ENCODE data around the gene SLC48A1.

SLC48A1 gene

DNA sequence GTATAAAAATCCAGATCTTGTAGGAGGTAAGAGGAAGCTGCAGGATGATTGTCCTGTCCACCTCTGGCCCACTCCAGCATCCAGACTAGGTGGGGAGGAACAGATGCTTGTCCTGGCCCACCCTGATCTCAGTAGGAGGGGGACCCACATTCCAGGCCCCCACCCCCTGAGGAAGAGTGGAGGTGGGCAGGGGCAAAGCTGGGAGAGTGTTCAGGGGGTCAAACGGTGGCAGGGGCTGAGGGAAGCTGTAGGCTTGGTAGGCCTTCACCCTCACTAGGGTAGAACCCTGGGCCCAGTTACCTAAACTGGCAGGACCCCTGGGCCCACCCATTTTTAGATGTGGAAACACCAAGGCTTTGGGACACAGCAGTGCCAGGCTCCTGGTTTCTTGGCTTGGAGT is 4.1 kb downstream of the SLC48A1 start:
- no peak for DNase-seq (ENCODE audit: low read depth)

DNA sequence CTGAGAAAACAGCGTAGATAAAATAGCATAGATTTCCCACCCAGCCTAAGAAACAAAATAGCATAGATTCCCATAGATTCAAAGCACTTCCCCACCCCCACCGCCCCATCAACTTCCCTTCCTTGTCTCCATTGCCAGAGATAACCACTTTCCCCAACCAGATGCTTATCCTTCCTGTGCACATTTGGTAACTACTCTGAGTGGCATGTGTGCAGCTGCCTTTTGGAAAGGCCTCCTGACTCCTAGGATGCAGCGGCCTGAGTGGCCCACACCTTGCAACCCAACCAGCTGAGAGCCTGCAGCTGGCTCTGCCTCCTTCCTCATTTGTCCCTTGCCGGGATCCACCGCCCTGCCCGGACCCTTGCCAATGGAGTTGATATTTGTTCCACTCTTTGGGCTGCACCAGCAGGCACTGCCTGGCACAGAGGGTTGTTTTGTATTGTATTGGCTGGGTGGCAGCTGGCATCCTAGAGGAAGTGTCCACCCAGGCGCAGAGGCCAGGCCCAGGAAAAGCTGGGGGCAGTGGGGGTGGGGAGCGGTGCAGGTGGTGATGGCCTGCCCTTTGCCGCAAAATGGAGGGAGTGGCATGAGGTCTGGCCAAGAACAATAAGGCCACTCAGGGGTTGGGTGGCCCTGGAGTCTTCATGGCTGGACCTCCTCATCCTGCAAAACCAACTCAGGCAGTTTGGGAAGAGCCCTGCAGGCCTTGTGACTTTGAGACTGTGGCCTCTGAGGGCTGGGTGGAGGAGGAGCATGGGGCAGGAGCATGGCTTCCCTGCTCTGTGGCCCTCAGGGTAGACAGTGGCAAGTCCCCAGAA is 4.9 kb downstream of the SLC48A1 start:
- no peak for DNase-seq (ENCODE audit: low read depth)

DNA sequence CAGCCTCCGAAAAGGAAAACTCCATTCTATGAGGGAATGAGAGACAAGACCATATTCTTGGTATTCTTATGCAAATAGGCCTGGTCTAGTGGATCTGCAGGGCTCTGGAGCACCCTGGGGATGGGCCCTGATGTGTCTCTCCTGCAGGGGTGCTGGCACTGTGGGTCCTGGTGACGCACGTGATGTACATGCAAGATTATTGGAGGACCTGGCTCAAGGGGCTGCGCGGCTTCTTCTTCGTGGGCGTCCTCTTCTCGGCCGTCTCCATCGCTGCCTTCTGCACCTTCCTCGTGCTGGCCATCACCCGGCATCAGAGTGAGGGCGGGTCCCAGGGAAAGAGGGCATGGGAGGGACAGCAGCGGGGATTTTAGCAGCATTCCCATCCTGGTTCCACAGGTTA is 5.8 kb downstream of the SLC48A1 start:
- no peak for DNase-seq (ENCODE audit: low read depth)

DNA sequence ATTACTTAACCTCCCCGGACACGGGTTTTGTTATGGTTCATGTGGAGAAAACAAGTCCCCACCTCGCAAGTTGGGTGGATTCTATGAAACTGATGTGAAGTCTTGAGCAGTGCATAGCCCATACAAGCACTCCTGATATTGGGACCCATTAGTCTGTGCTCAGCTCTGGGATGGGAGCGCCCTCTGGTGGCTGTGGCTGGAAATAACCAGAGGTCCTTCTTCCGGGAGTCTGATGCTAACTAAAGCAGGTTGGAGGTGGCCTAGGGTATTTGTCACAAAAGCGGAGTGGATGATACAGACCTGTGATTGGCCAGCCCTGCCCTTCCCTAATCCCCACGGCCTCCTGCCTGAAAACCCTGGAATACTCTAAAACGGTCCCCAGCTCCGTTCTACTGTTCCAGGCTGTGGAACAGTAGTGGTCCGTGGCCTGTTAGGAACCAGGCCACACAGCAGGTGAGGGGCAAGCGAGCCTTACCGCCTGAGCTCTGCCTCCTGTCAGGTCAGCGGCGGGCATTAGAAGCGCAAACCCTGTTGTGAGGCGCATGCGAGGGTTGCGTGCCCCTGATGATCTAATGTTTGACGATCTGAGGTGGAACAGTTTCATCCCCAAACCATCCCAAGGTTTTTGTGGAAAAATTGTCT is 6.4 kb downstream of the SLC48A1 start:
- peak; percentile 87 for DNase-seq (ENCODE audit: low read depth)

DNA sequence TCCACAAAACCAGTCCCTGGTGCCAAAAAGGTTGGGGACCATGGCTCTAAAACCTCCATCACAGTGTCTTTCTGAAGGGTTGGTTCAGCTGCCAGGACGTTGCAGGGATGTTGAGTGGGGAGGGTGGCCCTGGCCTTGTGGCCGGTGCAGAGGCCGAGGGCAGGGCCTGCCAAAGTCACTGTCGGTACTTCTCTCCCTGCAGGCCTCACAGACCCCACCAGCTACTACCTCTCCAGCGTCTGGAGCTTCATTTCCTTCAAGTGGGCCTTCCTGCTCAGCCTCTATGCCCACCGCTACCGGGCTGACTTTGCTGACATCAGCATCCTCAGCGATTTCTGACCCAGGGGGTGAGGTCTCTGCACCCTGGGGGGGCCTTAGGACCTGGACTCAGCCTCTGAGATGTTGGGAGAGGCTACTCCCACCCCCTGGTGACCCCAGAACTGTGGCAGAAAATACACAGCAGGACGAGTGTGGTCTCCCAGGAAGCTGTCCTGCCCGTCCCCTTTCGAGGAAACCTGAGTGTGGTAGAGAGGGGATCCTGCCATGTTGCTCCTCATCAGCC is 7.0 kb downstream of the SLC48A1 start:
- DNase-seq (ENCODE audit: low read depth): no peak

DNA sequence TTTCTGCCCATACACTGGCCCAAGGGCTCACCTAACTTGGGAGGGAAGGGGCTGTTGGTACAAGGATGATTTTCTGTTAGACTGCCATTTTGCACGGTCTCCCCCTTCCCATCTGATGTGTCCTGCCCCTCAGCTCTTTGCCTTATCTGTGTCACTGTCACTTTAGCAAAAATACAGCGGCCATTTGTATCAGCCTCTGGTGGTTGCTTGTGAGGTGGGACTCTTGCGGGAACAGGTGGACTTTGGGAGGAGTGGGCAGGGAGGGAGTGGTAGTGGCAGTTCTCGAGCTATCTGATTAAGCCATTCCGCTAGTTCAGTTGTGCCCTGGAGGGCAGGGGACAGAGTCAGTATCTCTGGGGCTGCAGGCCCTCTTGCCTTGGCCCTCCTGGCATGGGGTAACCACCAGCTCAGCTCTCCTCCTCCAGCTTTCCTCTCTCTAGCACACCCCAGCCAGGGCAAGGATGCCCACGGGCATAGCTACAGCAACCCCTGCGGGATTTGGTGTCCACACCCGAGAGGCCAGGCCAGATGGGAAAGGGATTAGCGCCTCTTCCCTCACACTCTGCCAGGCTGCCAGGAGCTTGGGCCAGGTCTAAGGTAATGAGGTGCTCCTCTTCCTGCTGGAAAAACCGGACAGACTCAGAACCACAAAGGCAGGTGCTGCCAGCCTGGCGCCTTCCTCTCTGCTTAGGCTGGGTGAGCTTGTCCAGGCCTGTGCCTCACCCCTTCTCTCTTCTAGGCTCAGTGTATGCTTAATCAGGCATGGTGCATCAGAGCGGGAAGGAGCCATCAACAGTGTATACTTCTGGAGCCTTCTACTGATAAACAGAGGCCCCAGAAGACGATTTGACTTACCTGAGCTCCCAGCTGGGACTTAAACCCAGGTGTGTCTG is 8.7 kb downstream of the SLC48A1 start:
- no peak for DNase-seq (ENCODE audit: low read depth)

DNA sequence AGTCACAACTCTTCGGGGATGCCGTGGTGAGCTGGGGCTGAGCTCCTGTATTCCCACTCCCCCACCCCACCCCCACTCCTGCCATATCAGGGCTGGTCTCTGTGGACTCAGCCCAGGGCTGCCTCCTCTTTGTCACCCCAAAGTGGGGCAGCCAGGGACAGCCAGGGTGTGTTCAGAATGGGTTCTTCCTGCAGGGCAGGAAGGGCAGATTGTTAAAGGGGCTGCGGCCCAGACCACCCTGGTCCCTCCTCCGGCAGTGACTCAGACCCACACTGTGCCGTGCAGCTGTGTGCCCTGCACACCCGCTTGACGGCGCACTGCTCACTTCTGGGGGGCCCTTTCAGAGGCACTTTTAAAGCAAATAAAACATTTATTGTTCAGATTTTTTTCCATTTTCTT is 9.3 kb downstream of the SLC48A1 start:
- DNase-seq (ENCODE audit: low read depth): no peak

DNA sequence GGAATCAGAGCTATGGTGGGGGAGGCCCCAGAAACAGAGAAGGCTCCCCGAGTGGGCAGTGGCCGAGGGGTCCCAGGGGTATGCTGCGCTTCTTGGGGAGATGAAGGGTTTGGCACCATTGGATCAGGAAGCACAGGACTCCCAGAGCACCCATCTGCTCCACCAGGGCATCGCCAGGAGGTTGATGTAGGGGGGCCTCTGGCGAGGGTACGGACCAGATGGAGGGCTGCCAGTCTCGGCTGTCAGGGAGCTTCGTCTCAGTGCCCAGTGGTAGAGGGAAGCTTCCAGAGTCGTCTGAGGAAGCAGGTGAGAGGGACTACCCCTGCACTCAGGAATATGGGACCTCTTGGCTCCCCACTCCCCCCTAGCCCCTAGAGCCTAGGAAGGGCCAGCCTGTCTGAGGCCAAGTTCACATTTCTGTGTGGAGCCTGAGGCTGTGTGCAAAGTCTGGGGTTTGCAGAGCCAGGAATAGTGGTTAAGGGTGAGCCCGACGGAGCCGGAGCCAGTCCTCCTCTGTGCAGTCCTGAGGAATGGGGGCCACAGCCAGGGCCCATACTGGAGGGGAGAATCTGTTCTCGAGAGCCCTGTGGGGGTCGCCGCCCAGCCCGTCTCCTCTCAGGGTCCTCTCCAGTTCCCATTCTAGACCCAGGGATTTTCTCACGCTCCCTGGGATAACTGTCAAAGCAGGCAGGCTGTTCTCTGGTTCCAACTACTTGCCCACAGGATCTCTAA is 10.2 kb downstream of the SLC48A1 start:
- DNase-seq (ENCODE audit: low read depth): no peak

DNA sequence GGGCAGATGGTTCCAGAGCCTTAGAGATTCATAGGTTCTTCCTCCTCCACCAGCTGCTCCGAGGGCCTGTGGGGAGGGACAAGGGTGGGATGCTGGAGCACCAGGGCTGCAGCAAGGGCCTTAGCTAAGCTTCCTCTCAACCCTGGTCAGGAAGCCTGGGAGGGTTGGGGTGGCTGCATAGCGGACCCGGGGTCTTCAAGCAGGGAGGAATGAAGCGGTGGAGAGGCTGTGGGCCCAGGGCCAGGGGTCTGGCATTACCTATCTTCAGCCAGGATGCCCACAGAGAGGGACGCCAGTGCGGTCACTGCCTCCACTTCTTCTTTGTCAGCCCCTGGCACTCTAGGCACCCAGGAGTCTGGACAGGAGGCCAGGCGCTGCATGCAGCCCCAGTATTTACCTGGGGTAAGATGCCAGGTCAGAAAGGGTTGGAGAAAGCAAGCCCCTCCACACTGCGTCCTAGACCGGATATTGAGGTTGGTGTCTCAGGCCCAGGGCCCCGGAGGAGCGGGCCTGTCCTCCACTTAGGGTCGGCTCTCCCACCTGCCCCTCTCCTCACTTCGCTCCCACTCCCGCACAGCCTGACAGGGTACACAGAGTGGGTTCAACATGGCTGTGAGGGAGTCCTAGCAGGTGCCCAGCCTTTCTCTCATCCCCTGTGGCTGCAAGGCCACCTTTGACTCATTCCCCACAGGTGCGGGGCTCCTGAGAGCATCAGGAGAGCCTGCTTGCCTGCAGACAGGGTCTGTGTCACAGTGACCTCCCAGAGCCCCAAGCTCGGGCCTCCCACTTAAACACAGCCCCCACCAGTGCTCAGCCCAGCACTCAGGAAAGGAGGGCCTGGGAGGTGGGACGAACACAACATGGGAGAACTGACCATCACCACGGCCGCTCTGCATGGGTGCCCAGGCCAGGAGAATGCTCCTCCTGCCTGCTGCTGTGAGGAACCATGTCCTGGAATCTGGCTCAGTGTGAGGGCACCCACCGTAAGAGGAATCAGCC is 11.1 kb downstream of the SLC48A1 start:
- no peak for DNase-seq (ENCODE audit: low read depth)

DNA sequence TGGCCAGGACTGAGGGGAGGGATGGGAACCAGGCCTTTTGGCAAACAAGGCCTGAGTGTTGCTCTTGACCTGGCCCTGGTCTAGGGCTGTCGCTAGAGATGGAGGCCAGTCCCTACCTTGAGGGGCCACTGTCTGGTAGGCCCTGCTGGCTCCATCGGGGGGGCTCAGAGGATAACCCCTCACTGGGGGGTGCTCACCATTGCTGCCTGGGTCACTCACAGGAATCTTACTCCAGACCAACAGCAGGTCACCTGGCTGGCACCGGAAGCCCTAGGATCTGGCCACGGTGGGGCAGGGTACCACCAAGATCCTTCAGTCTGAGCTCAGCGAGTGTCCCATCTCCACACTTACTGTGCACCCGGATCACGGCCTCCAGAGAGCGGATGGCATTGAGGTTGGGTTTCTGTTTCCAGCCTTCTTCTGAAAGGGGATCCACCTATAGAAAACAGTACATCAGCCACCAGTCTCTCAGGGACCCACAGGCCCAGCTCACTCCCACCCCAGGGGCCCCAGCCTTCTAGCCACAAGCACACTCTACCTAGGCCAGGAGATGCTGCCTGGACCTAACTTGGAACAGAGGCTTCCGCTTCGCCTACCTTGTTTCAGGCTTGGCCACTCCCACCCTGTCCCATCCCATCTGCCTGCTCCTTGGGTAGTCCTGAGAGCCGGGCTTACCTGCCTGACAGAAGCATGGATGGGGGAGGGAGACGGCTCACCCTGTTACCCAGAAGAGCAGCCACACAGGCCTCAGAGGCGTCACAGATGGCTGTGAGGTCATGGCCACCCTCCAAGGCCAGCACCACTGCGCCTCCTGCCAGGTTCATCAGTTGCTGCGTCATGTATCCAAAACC is 12.2 kb downstream of the SLC48A1 start:
- DNase-seq (ENCODE audit: low read depth): no peak

DNA sequence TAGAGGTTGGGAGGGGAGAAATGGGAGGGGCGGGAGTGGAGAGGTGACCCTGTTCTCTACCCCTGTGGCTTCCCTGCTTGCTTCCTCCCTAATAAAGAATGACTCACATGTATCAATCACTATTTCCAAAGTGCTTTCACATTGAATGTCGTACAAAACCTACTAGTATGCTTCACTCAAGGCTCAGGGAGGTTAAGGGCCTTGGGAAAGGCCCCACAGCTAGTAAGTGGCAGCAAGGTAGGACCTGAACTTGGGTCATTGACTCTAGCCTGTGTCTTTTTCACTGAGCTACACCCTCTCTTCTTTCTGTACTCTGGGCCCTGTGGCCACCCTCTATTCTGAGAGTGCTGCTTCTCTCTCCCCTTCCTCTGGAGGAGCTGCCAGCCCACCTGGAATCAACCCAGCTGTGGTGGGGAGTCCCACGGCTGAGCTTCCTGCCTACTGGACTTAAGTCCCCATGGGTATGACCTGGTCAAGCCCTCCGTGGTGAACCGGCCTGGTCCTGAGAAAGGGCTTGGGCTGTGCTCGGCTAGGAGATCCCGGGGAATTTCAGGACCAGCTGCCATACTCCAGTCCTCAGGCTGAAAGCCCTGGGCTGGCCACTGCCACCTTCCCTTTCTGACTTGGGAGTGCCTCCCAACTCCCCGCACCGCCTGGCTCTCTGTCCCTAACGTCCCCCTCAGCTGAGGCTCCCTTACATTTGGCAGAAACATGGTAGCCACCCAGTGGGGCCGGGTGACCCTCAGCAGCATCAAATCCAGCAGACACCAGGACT is 13.0 kb downstream of the SLC48A1 start:
- no peak for DNase-seq (ENCODE audit: low read depth)

DNA sequence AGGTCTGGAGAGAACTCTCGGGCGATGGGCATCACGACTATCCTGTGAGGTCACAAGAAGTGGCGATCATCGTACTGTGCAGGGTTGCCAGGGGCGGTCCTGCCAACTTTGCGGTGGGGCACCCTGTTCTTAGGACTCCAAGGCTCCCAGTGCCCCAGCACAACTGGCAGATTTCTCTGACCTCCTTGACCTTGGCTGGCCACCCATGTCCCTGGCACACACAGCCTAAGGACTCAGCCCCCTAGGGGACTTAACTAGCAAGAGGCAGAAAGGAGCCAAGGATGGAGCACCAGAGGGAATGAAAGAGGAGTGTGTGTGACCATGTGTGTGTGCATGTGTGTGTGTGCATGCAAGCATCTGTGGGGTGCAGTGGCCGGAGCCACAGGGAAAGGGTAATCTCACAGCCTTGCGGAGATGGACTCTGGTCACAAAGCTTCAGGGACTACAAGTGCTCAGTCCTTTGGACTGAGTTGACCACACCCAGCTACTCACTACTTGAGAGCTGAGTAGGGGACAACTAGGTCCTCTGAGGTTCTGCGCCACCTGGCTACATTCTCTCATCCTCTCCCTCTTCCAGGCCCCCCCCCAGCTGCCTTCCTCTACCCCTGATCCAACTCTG is 13.7 kb downstream of the SLC48A1 start:
- no peak for DNase-seq (ENCODE audit: low read depth)

DNA sequence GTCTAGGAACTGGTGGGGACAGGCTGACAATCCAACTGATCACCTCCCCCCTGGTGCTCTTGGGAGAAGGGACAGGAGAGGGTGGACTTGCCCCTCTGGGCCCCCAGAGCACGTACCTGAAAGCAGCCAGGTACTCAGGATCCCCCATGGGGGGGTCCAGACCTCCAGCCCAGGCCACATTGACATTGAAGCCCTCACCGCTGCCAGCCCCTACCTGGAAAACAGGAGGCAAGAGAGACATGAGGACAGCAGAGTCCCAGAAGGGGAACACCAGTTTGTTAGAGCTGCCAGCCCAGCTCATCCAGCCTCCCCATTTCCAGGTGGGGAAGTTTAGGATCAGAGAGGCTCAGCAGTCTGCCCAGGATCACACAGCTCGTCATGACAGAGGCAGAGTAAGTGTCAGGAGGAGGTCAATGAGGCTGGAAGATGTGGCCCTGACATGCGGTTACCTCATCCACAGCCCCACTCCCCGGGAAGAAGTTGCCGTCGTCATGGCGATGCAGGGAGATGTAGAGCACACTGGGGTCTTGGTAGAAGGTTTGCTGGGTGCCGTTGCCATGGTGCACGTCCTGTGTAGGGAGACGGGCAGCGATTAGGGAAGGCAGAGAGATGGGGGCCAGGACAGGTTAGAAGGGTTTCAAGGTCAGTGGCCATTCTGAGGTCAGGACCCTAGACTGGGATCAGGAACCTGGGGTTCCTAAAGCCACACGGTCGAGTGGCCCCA is 14.7 kb downstream of the SLC48A1 start:
- DNase-seq (ENCODE audit: low read depth): no peak

DNA sequence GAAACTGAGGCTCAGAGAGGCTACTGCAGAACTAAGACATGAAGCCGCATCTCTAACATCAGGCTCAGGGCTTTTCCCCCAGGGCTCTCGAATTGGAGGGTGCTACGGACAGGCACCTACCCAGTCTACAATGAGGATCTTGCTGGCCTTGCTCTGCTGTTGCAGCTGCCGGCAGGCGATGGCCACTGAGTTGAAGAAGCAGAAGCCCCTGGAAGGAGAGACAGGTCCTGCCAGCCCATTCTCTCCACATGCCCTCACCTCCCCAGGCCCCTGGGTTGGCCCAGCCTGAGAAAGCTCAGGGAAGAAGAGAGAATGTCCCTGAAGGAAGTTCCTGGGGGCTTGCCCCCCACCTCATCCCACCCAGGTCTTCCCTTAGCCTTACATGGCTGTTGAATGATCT is 16.1 kb downstream of the SLC48A1 start:
- DNase-seq (ENCODE audit: low read depth): no peak

DNA sequence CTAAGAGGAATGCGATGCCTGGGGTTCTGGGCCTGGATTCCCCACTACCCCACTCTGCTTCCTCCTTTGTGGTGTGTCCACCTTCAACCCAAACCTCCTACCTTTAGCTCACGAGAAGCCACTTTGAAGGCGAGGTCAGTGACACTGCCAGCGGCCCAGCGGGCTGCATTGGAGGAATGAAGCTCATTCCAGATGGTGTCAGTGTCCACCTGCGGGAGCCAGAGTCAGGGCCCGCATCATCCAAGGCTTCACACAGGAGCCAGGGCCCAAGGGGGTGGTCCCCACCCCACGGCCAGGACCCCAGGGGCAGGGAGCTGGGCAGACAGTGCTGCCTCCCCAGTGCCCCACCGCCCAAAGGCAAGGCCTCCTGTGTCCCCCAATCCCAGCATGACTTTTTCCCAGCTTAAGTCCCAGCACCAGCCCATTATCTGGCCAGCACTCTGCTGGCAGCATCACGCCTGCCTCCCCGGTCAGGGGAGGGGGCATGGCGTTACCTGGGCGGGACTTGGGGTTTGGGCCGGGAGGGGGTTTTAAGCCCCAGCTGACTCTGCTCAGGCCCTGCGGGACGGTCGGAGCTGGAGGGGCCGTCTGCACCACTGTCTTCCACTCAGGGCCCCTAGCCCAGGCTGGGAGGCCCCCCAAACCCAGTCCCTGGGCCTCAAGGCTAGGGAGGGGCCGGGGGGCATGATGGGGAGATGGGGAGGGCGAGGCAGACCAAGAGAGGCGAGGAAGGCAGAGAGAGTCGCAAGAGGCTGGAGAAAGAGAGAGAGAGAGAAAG is 16.9 kb downstream of the SLC48A1 start:
- DNase-seq (ENCODE audit: low read depth): no peak

DNA sequence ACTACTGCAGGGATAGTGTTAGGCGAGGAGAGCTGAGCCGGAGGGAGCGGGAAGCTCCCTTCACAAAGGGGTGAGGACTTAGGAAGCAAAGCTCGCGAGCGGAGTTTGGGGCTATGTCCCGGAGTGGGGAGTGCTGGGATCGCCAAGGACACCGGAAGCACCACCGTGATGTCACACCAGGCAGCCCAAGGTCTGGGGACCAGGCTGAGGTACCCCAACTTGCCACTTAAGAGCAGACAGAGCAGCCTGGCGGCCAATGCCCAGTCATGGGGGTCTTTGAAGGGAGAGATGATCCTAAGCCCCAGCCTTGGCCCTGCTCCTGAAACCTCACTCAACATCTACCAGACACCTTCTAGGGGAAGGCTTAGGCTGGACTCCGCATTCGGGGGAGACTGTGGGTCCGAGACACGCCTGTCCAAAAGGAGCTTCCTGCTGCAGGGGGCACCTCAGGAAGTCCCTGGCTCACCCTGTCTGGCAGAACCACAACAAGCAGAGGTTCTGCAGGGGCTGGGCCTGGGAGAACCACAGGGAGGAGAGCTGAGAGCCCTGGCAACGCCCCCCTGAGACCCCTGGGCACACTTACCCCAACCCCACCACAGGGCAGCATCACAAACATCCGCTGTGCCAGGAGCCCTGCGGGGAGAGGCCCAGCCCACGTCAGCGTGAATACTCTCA is 17.8 kb downstream of the SLC48A1 start:
- DNase-seq (ENCODE audit: low read depth): no peak
